Stimulated activated naive CD8-positive, alpha-beta T cell treated with anti-CD3 and anti-CD28 coated beads, Interleukin-15, Interleukin-2, amounts not matched to agents 100 U/mL and 50 U/mL, for 24 hours (primary cell): ENCODE results near the gene MBD6.

Experiments used
- ATAC-seq: fragments of 150-1000 bp; cut with Tn5 transposase; one replicate; pipeline ENCODE4 v1.10.0; 2021
- DNase-seq: peaks from one replicate; pipeline ENCODE4 v3.0.0; 2021

The MBD6 gene

DNA sequence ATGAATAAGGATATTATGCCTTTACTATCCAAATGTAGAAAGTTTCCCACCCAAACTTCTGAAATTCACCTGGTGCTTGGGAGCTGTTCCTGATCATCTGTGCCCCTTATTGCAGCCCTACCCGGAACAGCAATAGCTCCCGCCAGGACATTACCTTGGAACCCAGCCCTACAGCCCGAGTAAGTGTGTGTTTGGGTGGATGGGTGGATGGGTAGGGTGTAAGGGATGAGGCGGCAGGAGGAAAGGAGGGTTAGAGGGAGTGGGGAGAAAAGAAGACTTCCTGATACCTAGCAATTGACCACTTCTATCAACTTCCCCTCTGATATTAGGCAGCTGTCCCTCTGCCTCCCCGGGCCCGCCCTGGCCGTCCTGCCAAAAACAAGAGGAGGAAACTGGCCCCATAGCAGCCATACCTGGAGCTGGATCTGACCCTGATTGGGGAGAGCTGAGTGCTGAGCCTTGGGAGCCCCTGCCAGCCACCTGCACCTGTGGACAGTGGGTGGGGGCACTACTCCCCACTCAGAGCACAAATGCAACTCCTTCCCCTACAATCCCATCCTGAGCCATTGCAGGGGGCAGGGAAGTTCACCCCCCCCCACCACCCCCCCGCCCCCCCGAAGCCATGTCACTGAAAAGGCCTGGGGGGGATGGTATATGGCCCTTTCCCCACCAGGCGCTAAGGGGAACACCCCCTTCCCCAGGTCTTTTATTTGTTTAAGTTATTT lies 6.4 kb downstream of the MBD6 start:
- ATAC-seq (no peak), DNase-seq (no peak)

DNA sequence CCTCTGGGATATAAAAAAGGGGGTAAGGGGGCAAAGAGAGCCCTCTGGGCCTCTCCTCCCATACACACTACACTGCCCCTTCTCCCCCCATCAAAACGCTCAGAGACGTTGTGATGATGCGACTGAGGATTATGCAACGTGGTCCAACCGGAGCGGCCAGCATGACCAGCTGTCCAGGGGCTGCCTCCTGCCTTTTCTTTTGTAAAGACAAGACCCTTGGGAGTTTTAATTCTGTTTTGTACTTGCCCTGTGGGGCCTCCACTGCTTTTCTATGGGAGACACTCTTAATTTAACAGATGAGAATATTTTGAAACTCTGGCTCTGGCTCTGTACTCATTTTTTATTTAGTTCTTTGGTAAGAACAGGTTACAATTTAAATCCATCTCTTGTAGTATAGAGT lies 7.2 kb downstream of the MBD6 start:
- no peak for ATAC-seq
- no peak for DNase-seq

DNA sequence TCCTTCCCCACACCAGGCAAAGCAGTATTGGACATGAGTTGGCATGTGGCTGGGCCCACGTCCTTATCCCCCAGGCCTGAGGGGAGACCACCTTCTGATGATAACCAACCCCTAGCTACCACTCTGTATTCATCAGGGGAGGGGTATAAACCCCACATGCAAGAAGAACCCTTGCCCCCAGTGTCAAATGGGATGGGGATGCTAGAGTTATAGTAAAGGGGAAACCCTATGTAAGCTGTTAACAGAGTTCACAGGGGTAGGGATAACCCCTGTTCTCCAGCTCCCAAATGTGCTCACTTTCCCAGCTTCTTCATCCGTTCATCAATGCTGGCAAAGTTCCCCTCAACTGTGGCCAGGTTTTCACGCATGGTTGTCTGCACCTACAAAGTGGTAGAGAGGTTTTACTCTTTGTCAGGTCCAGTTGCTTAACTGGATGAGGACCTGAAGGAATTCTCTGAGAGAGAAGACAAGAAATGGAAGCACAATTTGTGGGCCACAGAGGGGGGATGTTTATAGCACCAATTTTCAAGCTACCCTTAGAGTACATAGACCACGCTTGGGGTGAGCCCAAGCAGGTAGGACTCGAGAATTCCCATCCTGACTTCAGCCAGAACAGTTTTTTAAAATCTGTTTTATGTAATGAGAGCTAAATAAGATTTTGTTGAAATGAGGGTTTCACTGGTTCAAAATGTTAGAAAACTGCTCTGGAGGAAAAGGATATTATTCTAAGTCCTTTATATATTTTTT lies 7.9 kb downstream of the MBD6 start:
- no peak for DNase-seq
- ATAC-seq: no peak

DNA sequence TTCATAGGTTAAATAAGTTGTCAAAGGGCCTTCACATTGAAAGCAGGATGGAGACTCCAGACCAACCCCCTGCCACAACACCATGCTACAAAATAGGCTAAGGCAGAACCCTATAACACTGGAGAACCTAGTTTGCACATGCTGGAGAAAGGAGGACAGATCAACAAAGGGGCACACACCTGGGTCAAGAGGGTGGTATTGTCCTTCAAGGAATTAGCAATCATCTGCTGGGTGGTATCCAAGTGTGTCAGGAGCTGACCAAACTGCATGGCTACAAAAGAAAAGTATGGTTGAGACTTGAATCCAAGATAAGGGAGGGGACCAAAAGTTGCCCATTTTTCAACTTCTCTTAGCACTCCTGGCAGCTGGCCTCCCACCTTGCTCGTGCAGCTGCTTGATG lies 9.2 kb downstream of the MBD6 start:
- DNase-seq (no peak), ATAC-seq (no peak)

DNA sequence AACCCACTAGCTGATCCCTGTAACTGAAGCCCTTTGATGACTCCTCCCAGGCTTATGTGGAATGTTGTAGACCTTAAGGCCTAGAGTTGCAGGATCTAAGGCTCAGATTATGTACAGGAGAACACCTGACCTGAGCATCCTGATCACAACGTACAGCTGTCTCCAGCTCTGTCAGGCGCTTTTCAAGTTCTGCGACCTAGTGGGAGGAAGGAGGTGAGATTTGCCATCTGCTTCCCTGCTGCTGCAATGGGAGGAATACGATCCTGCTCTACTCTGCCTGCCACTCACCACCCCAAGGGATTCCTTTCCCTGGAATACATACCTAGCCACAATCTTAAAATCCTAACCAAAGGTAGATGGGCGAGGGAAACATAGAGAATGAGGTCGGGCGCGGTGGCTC lies 10.5 kb downstream of the MBD6 start:
- no peak for ATAC-seq

DNA sequence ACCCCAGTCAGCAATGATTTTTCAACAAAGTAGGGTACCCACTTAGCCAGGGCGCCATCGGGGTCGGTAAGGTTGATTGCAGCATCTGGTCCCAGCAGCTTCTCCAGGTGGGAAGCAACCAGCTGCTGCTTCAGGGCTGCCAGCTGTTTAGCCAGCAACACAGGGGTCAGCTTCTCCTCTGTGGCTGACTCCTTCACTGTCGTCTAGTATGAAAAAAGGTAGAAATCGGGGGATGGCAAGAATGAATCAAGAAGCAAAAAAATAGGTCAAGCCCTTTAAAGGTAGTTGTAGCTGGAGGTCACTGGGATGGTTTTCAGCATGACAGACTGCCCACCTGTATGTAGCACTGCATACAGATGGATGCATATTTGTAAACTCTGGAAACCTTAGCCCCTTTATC lies 11.6 kb downstream of the MBD6 start:
- no peak for ATAC-seq
- no peak for DNase-seq

More for the DNA sequence above, 10.5 kb downstream of the MBD6 start:
- no peak for DNase-seq

DNA sequence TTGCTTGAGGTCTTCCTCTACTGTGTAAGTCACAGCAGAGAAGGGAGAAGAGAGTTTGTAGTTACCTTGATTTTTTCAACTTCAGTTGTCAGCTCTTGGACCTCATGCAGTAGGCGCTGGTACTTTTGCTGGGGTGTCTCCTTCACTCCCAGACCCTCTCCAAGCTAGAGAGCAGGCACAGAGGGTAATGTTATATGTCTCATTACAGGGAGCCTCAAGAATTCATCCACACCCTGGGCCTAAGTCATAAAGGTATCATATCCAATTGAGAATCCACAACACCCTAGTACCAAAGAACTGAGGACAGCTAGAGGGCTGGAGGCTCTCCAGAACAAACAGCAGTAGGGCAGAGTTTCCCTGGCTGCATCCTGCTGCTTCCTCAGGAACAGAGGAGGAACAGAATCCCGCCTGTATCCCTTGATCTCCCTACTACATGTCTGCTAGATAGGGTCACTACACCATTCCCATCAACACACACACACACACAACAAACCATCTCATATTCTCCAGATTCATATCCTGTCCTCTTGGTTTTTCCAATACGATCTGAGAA lies 12.4 kb downstream of the MBD6 start:
- DNase-seq (no peak), ATAC-seq (no peak)

DNA sequence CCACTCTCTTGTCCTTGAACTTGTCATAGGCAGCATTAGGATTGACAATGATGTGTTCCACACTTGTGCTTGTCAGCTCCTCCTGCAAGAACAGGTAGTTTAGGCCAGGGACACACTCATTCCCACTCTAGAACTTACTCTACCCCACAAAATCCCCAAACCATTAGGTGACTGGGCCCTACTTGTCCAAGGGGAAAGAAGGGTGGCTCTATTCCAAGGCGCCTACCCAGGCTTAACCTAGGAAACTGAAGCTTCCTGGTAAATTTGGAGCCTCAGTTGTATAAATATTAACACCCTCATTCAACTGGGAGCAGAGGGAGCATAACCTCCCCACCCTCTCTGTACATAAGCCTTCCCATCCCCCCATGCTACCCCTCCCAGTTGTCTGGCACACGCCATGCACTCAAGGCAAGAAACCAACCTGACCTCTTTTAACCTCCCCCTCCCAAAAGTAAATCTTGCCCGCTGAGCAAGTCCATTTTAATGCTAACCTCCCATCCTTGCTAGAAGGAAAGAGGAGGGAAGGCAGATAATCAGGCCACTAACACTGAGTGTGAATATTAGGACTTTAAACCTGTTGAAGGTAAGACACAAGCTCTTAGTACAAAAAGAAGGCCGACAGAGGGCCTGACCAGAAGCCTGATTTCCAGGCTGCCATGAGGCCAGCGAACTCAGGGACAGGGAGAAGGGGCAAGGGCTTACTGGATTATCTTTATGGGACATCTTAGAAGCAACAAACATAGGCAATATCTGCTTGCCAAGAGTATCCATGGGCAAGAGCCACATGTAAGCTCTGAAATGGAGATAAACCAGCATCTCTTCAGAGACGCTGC lies 13.4 kb downstream of the MBD6 start:
- DNase-seq: no peak
- no peak for ATAC-seq

DNA sequence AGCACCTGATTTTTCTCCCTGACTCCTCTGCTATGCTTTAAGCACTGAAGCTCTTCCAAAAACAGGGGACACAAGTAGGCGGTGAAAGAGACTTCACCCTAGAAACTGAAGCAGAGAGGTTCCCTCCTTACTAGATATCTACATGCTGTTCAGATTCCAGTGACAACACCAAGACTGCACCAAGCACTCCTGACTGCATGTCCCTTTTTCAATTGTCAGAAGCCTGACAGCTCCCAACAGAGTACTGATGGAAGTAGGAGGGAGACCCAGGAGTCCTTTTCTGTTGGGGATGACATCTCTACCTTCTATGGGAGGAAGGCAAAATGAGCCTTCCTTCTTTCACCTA lies 13.9 kb downstream of the MBD6 start:
- no peak for DNase-seq
- ATAC-seq: no peak

DNA sequence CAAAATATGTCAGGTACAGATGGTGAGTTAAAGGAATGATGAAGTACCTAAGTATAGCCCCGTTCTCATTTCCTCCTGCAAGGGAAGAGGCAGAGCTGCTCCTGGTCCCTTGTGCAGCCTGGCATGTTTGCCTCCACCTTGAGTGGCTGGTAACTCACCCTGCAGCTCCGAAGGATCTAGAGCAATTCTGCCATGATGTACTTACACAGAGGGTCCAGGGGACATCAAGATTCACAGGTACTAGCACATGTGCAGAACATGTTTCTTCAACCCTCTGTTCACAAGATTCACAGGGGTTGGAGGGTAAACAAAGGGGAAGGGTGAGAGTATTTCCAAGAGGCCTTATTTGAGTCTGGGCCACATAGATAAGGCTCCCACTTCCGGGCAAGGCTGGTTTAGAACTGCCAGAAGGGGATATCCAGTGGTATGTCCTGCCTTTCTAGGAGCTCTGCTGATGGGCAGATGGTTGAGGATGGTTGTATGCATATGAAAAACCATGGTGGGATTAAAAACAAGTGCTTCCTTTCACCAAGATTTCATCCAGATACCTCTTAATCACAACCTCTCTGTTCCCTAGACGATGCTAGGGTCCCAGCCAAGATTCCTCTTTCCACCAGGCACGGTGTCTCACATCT lies 16.6 kb downstream of the MBD6 start:
- ATAC-seq: no peak

DNA sequence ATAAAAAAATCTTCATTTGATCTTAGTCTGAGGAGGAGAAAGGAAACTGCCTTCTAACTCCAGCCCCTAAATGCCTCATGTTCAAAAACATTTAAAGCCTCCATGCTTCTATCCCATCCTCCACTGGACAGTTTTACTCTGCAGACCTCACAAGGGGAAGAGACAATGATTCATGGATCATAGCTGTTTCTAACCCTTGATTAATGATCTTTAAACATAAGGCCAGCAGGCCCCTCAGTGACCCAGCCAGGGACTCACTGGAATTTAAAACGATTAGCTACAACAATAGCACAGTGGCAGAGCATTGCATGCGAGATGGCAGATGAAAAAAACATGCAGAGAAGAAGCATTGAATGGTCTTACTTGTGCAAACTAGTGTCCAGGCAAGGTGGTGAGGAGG lies 18.4 kb downstream of the MBD6 start:
- ATAC-seq (no peak), DNase-seq (no peak)

More for the DNA sequence above, 16.6 kb downstream of the MBD6 start:
- DNase-seq: no peak

DNA sequence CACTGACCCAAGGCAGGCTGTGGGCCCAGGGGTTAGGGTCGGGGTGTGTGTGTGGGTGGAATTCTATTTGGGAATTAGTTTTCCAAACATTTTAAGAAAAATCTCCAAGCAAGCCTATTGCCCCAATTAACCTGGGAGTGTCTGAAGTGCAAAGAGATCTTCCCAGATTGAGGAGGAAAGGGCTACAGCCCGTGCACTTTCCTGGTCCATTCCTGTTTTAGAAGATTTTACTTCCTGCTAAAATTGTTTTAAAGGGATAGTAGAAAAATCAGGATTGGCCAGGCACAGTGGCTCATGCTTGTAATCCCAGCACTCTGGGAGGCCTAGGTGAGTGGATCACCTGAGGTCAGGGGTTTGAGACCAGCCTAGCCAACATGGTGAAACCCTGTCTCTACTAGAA lies 19.1 kb downstream of the MBD6 start:
- ATAC-seq: no peak

DNA sequence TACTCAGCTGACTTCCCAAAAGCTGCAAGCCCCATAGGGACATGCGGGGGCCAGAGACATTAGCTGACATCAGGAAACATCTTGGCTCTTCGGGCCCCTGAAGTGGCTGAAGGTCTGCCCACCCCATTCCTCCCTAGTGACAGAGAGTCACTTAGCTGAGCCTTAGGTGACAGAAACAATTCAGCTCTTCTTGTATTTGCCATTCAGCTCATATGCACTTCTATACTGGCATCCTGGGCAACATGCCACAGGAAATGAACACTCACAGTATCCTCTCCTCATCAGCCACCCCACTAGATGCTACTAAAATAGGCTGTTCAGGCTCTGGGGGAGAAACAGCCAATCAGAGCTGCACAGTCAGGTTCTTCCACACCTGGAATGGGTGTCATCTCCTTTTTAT lies 21.0 kb downstream of the MBD6 start:
- ATAC-seq (no peak), DNase-seq (no peak)

More for the DNA sequence above, 19.1 kb downstream of the MBD6 start:
- no peak for DNase-seq

DNA sequence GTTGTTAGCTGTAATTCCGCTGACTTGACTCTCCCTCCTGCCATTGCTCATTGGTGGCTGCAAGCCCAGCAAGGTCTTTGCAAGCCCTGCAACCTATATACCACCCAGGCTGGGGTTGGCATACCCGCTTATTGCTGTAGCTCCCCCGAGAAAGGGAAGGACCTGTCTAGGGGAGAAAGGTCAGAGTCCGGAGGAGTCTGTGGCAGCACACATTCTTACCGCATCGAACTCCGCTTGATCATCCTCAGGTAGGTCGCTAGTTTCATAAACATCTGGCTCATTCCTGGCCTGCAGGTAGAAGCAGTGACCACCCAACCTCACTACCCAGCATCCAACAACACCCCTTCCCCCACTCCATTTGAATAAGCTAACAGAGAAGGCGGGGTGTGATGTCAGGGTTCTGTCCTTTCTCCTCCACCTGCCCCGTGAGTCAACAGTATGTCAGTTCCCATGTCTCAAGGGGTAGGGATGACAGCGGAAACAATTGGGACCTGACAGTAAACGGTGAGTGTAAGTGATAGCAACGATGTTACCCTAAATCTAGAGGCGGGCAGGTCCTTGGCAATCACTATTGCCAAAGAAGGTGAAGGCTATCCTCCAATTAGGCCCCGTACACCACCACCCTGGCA lies 23.3 kb downstream of the MBD6 start:
- peak; percentile 28 for DNase-seq
- ATAC-seq: peak; percentile 12

DNA sequence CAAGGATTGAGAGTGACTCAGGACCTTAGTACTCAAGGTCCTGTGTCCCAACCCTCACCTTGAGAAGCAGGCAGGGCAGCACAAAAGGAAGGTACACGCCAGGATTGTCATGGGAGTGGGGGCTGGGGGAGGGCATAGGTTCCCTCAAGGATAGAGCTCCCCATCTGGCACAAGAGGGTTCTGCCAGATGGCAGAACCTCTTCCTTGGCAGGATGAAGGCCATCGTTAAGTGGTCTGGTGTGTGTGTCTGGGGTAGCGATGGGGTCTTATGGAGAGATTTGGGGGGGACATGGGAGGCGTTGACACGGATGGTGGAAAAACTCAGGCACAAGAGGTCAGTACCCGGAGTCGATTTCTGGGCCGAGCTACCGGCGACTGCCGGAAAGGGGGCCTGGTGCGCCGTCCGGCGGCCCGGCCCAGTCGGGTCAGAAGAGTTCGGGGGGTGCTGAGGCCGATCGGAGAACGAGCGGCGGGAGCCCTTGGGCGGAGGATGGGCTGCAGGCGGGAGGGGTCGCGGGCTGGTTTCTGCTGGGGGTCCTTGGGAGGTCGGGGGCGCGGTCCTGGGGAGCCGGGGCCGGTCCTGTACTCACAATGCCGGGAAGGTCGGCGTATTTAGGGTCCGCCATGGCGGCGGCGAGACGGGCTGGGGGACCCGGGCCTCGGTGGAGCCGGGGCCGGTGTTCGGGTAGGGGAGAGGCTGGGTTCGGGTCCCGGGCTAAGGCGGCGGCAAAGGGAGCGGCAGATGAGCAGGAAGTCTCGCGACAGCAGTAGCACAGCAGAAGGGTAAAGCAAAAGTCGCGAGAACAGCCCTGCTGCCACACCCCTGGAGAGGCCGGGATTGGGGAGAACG lies 24.0 kb downstream of the MBD6 start, which contains the start of gene DCTN2:
TSS of gene DCTN2 (minus strand) at position 755 of the 850 bp plus-strand sequence. CDS start at position 626, 129 bp downstream.
- DNase-seq: peak; percentile 93
- ATAC-seq: peak; percentile 97

DNA sequence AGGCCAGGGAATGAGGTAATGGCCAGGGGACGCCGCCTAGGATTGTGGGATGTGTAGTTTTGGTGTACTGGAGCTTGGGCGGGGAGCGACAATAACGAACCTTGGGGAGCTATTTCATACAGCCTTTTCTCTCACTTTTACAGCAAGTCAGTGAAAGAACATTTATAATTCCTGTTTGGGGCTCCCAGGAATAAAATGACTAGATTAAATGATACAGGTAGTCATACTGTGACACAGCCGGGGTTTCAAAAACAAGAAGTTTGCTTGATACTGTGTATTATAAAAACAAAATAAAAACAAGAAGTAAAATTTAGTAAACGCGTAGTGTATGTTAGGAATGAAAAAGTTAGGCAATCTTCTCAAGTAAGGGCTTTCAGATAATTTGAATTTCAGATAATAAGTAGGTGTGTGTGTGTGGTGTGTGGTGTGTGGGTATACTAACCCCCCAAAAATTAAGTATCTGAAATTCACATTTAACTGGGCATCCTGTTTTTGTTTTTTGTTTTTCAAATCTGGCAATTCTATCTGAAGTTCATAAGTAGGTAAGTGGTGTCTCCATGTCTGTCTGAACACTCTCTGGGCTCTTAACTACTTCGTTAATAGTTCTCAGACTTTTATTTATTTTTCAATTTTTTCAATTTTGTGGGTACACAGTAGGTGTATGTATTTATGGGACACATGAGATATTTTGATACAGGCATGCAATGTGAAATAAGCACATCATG lies 24.8 kb downstream of the MBD6 start:
- DNase-seq (no peak), ATAC-seq (no peak)

DNA sequence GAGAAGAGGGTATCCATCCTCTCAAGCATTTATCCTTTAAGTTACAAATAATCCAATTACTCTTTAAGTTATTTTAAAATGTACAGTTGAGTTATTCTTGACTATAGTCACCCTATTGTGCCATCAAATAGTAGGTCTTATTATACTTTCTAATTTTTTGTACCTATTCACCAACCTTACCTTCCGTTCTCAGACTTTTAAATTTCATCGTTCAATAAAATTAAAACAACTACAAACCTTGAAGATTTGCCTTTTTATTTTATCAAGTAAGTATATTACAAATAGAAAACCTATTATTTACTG lies 25.3 kb downstream of the MBD6 start:
- DNase-seq: no peak
- ATAC-seq: no peak

DNA sequence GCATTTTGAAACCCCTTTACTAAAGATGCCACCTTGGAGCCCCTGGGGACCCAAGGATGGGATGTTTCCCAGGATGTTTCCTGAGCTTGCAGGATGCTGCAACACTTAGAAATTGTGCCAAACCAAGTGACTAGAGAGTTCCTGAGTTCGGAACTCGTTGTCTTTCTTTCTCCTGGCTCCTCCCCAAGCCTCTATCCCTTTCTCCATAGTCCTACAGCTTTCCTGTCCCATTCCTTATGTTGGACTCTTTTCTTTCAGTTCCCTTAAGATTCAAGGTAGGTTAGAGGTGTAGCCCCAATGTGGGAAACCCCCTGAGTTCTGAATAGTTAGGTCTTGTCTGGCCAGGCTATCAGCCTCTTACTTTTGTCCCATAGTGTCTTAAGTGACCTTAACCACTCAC lies 25.9 kb downstream of the MBD6 start:
- no peak for ATAC-seq
- DNase-seq: no peak

DNA sequence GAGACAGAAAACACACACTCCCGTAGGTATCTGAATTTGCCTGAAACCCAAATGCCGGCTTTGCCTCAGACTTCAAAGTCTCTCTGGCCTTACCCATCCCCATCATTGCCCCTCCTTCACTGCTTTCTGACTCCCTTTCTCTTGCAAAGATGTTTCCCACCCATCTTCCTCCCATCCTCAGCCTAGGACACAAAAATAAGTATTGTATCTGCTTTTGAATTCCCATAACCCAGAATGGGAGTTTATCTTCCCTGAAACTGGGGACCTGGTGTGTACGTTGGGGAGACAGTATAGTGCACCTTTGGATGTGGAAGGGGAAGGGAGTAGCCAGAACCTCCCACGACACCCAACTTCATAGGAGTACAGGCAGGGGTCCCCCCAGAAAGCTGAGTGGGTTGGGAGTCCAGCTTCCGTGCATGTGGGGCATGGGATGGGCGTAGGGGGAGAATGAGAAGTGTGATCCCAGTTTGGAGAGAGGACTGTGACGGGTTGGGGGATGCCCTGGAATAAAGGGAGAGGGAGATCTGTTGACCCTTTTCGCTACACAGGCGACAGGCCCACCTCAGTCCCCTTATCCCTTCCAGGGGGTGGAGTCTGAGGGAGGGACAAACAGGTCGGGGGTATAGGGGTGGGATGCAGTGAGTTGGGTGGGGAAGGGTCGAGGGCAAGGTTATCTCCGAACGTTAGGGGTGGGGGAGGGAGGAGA lies 26.7 kb downstream of the MBD6 start:
- ATAC-seq: peak; percentile 2
- no peak for DNase-seq
